ENCODE data around the gene MED10.

DNA sequence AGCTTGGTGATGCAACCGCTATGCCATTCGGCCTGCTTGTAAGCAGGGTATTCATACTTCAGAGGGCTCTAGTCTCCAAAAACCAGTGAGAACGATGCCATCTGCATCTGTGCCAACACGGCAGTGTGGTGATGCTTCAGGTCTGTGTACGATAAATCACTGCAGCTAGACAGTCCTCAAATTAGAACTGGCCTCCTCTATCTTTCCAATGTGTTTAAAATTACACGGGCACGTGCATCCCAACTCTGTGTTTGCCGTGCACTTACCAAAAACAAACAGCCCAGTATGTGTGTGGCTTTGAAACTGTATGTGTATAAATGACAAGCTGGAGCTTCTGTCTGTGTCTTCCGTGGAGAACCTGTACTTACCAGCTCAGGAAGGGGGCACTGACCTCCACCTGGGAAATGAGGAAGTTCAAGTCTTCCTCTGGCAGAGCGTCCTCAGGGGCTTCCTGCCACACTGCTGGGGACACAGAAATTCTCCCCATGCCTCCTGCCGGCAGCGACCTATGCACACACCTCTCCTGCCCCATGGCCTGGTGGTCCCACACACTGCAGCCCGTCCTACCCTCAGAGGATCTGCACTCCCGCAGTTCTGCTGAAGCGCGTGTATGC lies 12.3 kb downstream of the MED10 start:
- TF ChIP-seq CTCF (conservative IDR thresholded peaks at IDR 0.05; ENCODE audit: low read depth, low read length) (no peak), EZH2phosphoT487 (IDR thresholded peaks at IDR 0.05; ENCODE audit: borderline replicate concordance, low read length) (no peak)
